Caco-2 (cell line): ENCODE measurements around the gene NTHL1. TPM values are rescaled to one million over a fixed set of nuclear protein-coding genes. Genes with fewer than 3 reads are reported as not detected.

Experiments
- BruUV-seq: library from RNA; stranded (reverse); fragments of 400-500 nt; replicated peaks from 2 replicates; lab custom pipeline; 2021; lab: Mats Ljungman, UMichigan
- CTCF ChIA-PET: fragments of 300-600 bp; sonication (Branson Sonifier 250); formaldehyde crosslinking; loops from one replicate; lab custom pipeline; 2022; ENCODE audit warnings: antibody characterized with exemption; lab: Charles Lee
- POLR2A ChIA-PET: fragments of 300-600 bp; sonication (Branson Sonifier 250); formaldehyde crosslinking; loops from one replicate; lab custom pipeline; 2022; ENCODE audit warnings: antibody characterized with exemption; lab: Charles Lee
- DNase-seq, 2 experiments: peaks; one replicate each; pipeline versions ENCODE4 v3.0.0 to v3.0.0-alpha.2; 2020 to 2022
- H3K27me3 ChIP-seq: replicated peaks from 2 replicates; pipeline ENCODE4 v1.6.0; 2011; ENCODE audit warnings: low read length; ENCODE audit not compliant: control insufficient read depth, insufficient read depth
- H3K36me3 ChIP-seq: 2 replicates; pipeline ENCODE4 v1.5.1; 2011; ENCODE audit warnings: low read length; ENCODE audit not compliant: control insufficient read depth, insufficient read depth
- H3K4me1 ChIP-seq: fragments of 250-450 bp; sonication (Bioruptor Pico); 2 replicates; pipeline ENCODE4 v1.5.1; 2020; ENCODE audit warnings: mild to moderate bottlenecking
- H3K4me3 ChIP-seq: 2 replicates; pipeline ENCODE4 v1.5.1; 2011; ENCODE audit warnings: low read depth, mild to moderate bottlenecking, control low read depth, low read length
- H3K9me3 ChIP-seq: fragments of 250-450 bp; sonication (Bioruptor Pico); 2 replicates; pipeline ENCODE4 v1.5.1; 2020; ENCODE audit warnings: mild to moderate bottlenecking, moderate library complexity
- H3K27ac Mint-ChIP-seq: one replicate; pipeline ENCODE4 v1.8.0; 2022; ENCODE audit warnings: mixed read lengths; ENCODE audit not compliant: unreplicated experiment
- H3K27me3 Mint-ChIP-seq: one replicate; pipeline ENCODE4 v1.8.0; 2022; ENCODE audit warnings: mixed read lengths; ENCODE audit not compliant: insufficient read depth, unreplicated experiment
- H3K36me3 Mint-ChIP-seq: one replicate; pipeline ENCODE4 v1.8.0; 2022; ENCODE audit warnings: mild to moderate bottlenecking, mixed read lengths; ENCODE audit not compliant: insufficient read depth, unreplicated experiment
- H3K4me1 Mint-ChIP-seq: one replicate; pipeline ENCODE4 v1.8.0; 2022; ENCODE audit warnings: low read depth, mixed read lengths; ENCODE audit not compliant: unreplicated experiment
- H3K4me3 Mint-ChIP-seq: one replicate; pipeline ENCODE4 v1.8.0; 2022; ENCODE audit warnings: mild to moderate bottlenecking, moderate library complexity, mixed read lengths; ENCODE audit not compliant: unreplicated experiment
- H3K9me3 Mint-ChIP-seq: one replicate; pipeline ENCODE4 v1.8.0; 2022; ENCODE audit warnings: mixed read lengths; ENCODE audit not compliant: unreplicated experiment
- intact Hi-C: fragments of 100-400 bp; cut with micrococcal nuclease; formaldehyde crosslinking; loops from one replicate; pipeline ENCODE4 v1.10.0; 2022; ENCODE audit not compliant: unreplicated experiment
- total RNA-seq: library from RNA; stranded (reverse); gene quantifications from 2 replicates; pipeline ENCODE4 v1.2.3, GENCODE V29; 2022
- TF ChIP-seq, protein P1 (sequence below), 2 experiments: fragments of 200-600 bp in 1 of 2; IDR thresholded peaks; 1 replicate in 1 of 2; 2 replicates in 1 of 2; pipeline versions ENCODE4 v1.5.1 to v1.8.0; 2011 to 2022; ENCODE audit warnings: antibody characterized with exemption in 1 of 2, control low read depth in 1 of 2, inconsistent platforms in 1 of 2, low read depth in 1 of 2, low read length in 1 of 2, mild to moderate bottlenecking in 1 of 2, moderate library complexity in 1 of 2; ENCODE audit not compliant: insufficient read depth in 1 of 2, severe bottlenecking in 1 of 2, unreplicated experiment in 1 of 2

The NTHL1 gene
- total RNA-seq, 1 experiment from 2014 or later, result 38.6 TPM

DNA sequence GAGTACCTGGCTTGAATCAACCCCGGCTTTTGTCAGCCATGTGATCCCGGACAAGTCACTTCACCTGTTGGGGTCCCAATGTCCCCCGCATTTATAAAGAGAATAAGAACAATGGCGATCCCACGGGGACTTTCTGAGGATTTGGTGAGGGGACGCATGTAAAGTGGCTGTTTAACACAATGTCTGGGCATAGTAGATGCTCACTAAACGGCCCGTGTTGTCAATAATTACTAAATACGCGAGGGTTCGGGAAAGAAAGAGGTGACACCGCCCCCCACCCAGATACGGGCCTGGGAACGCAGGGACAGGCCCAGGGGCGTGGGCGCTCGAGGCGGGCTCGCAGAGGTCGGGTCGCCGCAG, 56.1 kb downstream of the NTHL1 start:
- Histone ChIP-seq H3K36me3 (peaks cover under 1% of the 10 kb centered on the region; the same call in 1 of the 2 replicates), H3K4me1 (peaks cover 8% of the 10 kb centered on the region; the same call in 1 of the 2 replicates), H3K4me3 (no peak overlapping the region), H3K27me3 (no peaks in the 10 kb centered on the region), H3K9me3 (no peaks in the 10 kb centered on the region)
- ChIA-PET POLR2A (no interaction called here), CTCF (interaction anchor here (0.5 kb wide), 1 partner anchor 31 kb away, joined by 3 read pairs; no protein-coding TSS in a partner anchor)
- Mint-ChIP-seq H3K9me3 (no peaks in the 10 kb centered on the region), H3K36me3 (peaks cover 10% of the 10 kb centered on the region), H3K27me3 (no peaks in the 10 kb centered on the region), H3K4me1 (peaks cover 7% of the 10 kb centered on the region), H3K4me3 (no peak overlapping the region), H3K27ac (no peak overlapping the region)
- intact Hi-C loops, result no loop called here
- DNase-seq, result no peak
- no TSS peak for BruUV-seq
- TF ChIP-seq, protein P1, sequence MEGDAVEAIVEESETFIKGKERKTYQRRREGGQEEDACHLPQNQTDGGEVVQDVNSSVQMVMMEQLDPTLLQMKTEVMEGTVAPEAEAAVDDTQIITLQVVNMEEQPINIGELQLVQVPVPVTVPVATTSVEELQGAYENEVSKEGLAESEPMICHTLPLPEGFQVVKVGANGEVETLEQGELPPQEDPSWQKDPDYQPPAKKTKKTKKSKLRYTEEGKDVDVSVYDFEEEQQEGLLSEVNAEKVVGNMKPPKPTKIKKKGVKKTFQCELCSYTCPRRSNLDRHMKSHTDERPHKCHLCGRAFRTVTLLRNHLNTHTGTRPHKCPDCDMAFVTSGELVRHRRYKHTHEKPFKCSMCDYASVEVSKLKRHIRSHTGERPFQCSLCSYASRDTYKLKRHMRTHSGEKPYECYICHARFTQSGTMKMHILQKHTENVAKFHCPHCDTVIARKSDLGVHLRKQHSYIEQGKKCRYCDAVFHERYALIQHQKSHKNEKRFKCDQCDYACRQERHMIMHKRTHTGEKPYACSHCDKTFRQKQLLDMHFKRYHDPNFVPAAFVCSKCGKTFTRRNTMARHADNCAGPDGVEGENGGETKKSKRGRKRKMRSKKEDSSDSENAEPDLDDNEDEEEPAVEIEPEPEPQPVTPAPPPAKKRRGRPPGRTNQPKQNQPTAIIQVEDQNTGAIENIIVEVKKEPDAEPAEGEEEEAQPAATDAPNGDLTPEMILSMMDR (IDR thresholded peaks at IDR 0.05; ENCODE audit: insufficient read depth in 1 of 2, low read depth in 1 of 2, low read length in 1 of 2, severe bottlenecking in 1 of 2, unreplicated experiment in 1 of 2), result no peak

DNA sequence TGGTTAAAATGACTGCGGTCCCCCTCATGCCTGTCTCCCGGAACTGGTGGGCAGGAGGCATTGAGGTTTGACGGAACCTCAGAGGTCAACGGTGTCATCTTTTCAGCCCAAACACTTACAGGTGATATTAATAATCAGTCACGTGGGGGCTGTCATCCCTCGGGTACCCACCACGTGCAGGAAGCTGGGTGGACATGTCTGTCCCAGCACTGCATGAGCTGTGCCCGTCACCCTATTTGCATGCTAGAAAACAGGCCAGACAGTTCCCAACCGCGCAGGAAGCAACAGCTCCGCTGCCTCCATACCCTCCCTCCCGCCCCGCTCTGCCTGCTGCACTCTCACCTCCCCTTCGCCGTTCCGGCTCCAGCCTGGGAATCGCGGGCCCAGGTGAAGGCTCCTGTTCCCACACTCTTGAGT, 56.5 kb downstream of the NTHL1 start:
- Mint-ChIP-seq H3K27ac (no peak overlapping the region), H3K4me1 (peaks cover 7% of the 10 kb centered on the region), H3K36me3 (peaks cover 10% of the 10 kb centered on the region), H3K27me3 (no peaks in the 10 kb centered on the region), H3K9me3 (no peaks in the 10 kb centered on the region), H3K4me3 (no peak overlapping the region)
- ChIA-PET POLR2A (no interaction called here), CTCF (interaction anchor here (0.5 kb wide), 1 partner anchor 32 kb away, joined by 3 read pairs; no protein-coding TSS in a partner anchor)
- DNase-seq, result no peak
- Histone ChIP-seq H3K9me3 (no peaks in the 10 kb centered on the region), H3K4me1 (peaks cover 8% of the 10 kb centered on the region; the same call in 1 of the 2 replicates), H3K36me3 (peaks cover 3% of the 10 kb centered on the region; the same call in 1 of the 2 replicates), H3K4me3 (no peak overlapping the region), H3K27me3 (no peaks in the 10 kb centered on the region)
- intact Hi-C loops, result no loop called here
- BruUV-seq, result no TSS peak
- TF ChIP-seq, protein P1 (IDR thresholded peaks at IDR 0.05; ENCODE audit: insufficient read depth in 1 of 2, low read depth in 1 of 2, low read length in 1 of 2, severe bottlenecking in 1 of 2, unreplicated experiment in 1 of 2), result no peak

DNA sequence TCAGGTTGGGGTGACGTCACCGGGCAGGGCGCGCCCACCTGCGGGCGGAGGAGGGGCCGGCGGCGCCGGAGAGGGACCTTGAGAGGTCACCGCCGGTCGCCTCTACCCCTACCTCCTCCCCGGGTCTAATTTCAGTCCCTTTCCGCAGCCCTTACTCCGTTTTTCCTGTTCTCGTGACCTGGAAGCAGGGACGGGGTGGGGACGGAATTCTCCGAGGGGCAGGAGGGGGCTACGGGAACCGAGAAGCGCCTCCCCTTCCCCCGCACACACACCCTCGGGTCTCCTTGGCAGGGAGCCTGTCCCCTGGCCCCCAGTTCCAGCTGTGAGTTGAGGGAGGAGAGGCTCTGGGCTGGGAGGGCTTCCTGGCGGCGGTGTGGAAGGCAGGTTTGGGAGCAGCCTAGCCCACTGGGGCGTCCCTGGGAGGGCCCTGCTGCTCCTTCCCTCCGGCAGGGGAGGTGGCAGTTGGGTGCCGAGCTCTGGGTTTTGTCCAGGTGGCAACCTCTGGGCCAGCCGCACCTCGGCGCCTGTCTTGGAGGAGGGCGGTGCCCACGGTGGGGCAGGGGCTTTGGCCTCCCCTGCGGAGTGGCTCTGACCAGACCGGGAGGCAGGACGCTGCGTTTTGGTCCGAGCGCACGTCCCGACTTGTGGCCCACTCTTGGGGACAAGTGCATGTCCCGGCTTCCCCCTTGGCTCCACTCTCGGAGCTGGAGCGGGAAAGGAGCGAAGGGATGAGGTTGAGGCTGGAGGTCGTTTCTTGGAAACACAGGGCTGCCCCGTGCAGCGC, 57.1 kb downstream of the NTHL1 start:
- peak; percentile 61 to 71 for DNase-seq
- Mint-ChIP-seq H3K27me3 (no peaks in the 10 kb centered on the region), H3K36me3 (peaks cover 4% of the 10 kb centered on the region), H3K27ac (no peak overlapping the region), H3K4me3 (peak overlapping the region; percentile 70), H3K9me3 (no peaks in the 10 kb centered on the region), H3K4me1 (peaks cover 7% of the 10 kb centered on the region)
- H3K27me3 ChIP-seq, result no peaks in the 10 kb centered on the region
- POLR2A ChIA-PET, result no interaction called here
- intact Hi-C loops, result no loop called here
- H3K4me1 ChIP-seq, result peaks cover 9% of the 10 kb centered on the region
- no peaks in the 10 kb centered on the region for H3K9me3 ChIP-seq
- BruUV-seq, result no TSS peak
- TF ChIP-seq, protein P1 (IDR thresholded peaks at IDR 0.05; ENCODE audit: insufficient read depth in 1 of 2, low read depth in 1 of 2, low read length in 1 of 2, severe bottlenecking in 1 of 2, unreplicated experiment in 1 of 2), result no peak
- peaks cover 5% of the 10 kb centered on the region; the same call in 1 of the 2 replicates for H3K36me3 ChIP-seq
- CTCF ChIA-PET, result no interaction called here
- peak overlapping the region; percentile 51 for H3K4me3 ChIP-seq
